ENCODE data around the gene VOPP1.

VOPP1 gene

GRCh38 chr7:55555160-55555559, 17.1 kb downstream of the VOPP1 start:
- DNase-seq (ENCODE audit: low read depth, low spot score): no peak

- DNase-seq (ENCODE audit: low read depth, low spot score): no peak
Measured at GRCh38 chr7:55554038-55554437, 18.3 kb downstream of the VOPP1 start.

- no peak for DNase-seq (ENCODE audit: low read depth, low spot score)
Measured at GRCh38 chr7:55553024-55553345, 19.3 kb downstream of the VOPP1 start.

- no peak for DNase-seq (ENCODE audit: low read depth, low spot score)
Measured at GRCh38 chr7:55552320-55553023, 19.8 kb downstream of the VOPP1 start.

- DNase-seq (ENCODE audit: low read depth, low spot score): no peak
Measured at GRCh38 chr7:55550841-55551537, 21.3 kb downstream of the VOPP1 start.

GRCh38 chr7:55550010-55550663, 22.2 kb downstream of the VOPP1 start:
- DNase-seq (ENCODE audit: low read depth, low spot score): no peak

GRCh38 chr7:55549457-55549856, 22.8 kb downstream of the VOPP1 start:
- no peak for DNase-seq (ENCODE audit: low read depth, low spot score)

GRCh38 chr7:55548295-55548731, 24.0 kb downstream of the VOPP1 start:
- no peak for DNase-seq (ENCODE audit: low read depth, low spot score)

GRCh38 chr7:55546814-55547213, 25.5 kb downstream of the VOPP1 start:
- no peak for DNase-seq (ENCODE audit: low read depth, low spot score)

GRCh38 chr7:55545496-55545895, 26.8 kb downstream of the VOPP1 start:
- no peak for DNase-seq (ENCODE audit: low read depth, low spot score)

- no peak for DNase-seq (ENCODE audit: low read depth, low spot score)
Measured at GRCh38 chr7:55540226-55540858, 32.0 kb downstream of the VOPP1 start.

GRCh38 chr7:55539380-55539779, 32.9 kb downstream of the VOPP1 start:
- no peak for DNase-seq (ENCODE audit: low read depth, low spot score)

- no peak for DNase-seq (ENCODE audit: low read depth, low spot score)
Measured at GRCh38 chr7:55538538-55538937, 33.8 kb downstream of the VOPP1 start.

- no peak for DNase-seq (ENCODE audit: low read depth, low spot score)
Measured at GRCh38 chr7:55537458-55537990, 34.8 kb downstream of the VOPP1 start.

GRCh38 chr7:55536619-55537457, 35.5 kb downstream of the VOPP1 start:
- no peak for DNase-seq (ENCODE audit: low read depth, low spot score)

GRCh38 chr7:55535617-55536016, 36.7 kb downstream of the VOPP1 start:
- no peak for DNase-seq (ENCODE audit: low read depth, low spot score)

GRCh38 chr7:55534916-55535590, 37.2 kb downstream of the VOPP1 start:
- no peak for DNase-seq (ENCODE audit: low read depth, low spot score)

- DNase-seq (ENCODE audit: low read depth, low spot score): peak; percentile 44
Measured at GRCh38 chr7:55534262-55534915, 37.9 kb downstream of the VOPP1 start.

GRCh38 chr7:55533729-55534080, 38.6 kb downstream of the VOPP1 start:
- DNase-seq (ENCODE audit: low read depth, low spot score): no peak

GRCh38 chr7:55533050-55533728, 39.1 kb downstream of the VOPP1 start:
- peak; percentile 54 for DNase-seq (ENCODE audit: low read depth, low spot score)
